Kidney glomerular epithelial cell (primary cell): ENCODE measurements around the gene CRIP2.

Experiments
- DNase-seq: peaks from one replicate; lab custom pipeline; 2025; lab: John Stamatoyannopoulos, UW

Gene CRIP2

DNA sequence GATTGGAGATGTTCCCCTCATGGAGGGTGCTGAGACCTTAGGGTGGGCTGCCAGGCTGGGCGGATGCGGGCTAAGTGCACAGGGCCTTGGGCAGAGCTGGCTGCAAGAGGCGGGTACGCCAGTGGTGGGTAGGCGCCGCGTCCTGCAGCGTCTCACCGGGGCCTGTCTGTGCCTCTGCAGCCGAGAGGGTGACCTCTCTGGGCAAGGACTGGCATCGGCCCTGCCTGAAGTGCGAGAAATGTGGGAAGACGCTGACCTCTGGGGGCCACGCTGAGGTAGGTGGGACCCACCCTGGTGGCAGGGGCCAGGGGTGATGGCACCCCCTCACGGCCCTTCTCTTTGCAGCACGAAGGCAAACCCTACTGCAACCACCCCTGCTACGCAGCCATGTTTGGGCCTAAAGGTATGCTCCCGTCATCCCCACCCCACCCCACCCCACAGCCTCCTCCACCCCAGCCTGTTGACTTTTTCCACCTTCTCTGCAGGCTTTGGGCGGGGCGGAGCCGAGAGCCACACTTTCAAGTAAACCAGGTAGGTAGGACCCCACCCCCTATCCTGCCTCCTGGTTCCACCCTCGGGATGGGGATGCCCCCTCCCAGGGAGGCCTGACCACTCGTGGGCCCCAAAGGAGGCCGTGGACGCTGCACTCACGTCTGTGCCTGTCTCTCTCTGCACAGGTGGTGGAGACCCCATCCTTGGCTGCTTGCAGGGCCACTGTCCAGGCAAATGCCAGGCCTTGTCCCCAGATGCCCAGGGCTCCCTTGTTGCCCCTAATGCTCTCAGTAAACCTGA is 13.6 kb downstream of the CRIP2 start:
- no peak for DNase-seq

DNA sequence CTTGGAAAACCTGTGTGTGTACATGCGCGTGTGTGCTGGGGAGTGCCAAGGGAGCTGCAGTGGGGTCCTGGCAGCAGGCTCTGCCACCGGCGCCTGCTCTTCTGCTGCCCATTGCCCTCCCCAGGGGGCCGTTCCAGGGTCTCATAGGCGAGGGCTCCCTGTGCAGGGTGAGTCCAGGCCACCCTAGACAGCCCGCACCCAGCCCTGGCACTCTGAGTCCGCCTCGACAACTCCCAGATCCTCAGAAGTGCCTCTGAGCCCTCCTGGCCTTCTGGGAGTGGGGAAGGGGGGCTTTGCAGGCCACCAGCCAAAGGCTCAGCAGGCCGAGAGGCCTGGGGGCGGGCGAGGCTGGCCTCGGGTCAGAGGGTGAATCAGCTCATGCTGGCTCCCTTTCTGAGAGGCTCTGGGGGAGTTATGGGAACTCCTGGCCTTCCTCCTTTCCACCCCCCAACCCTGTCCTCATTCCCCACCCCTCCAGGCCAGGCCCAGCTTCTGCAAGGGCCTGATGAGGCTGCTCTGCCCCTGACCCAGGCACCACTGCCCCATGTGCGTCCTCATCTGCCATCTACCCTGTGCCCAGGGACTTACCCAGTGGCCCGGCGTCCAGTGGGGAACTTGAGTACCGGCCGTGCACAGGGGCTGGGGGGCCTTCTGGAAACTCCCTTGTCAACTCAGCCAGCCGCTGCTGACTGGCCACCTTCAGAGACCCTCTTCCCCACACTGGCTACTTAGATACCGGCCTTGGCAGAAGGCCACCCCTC is 14.3 kb downstream of the CRIP2 start:
- DNase-seq: no peak

DNA sequence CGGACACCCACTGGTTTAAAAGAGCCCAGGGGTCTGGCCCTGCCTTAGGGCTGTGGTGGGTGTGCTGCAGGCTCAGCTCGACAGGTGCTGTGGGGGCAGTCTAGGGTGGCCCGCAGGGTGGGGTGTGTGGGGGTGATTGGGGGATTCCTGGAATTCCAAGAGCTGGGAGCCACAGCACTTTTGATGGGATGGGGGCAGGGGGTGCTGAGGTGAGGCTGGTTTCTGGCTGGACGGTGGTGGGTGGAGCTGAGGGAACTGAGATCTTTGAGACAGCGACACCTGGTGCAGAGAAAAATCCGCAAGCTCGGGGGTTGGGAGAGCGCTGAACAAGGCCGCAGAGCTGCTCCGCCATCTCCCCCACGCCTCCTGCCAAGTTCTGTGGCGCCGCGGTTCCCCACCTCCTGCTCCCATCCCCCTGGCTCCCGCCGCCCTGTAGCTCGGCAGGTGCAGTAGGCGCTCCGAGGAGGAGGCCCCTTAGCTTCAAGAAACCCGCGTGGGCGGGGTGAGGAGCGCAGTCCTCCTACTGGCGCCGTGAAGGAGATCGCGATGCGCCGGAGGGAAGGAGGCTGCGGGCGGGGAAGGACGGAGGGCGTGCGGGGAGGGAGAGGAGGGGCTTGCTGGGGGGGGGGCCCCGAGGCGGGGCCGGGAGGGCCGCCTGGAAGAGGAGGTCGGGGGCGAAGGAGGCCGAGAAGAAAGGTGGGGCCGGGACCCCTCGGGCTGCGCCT is 15.1 kb downstream of the CRIP2 start:
- peak; percentile 89 for DNase-seq

DNA sequence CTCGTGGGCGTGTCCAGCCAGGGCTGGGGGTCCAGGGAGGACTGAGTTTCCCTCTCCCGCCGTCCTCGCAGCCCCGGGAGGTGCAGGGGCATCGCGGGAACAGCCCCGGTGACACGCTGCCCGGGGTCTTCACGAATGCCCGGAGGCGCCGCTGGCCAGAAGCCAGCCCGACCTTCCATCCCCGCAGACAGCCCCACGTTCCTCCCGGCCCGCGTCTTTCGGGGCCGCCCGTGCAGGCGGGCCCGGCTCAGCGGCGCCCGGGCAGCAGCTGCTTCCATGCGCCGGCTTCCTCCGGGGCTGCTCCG is 15.6 kb downstream of the CRIP2 start:
- DNase-seq: no peak

DNA sequence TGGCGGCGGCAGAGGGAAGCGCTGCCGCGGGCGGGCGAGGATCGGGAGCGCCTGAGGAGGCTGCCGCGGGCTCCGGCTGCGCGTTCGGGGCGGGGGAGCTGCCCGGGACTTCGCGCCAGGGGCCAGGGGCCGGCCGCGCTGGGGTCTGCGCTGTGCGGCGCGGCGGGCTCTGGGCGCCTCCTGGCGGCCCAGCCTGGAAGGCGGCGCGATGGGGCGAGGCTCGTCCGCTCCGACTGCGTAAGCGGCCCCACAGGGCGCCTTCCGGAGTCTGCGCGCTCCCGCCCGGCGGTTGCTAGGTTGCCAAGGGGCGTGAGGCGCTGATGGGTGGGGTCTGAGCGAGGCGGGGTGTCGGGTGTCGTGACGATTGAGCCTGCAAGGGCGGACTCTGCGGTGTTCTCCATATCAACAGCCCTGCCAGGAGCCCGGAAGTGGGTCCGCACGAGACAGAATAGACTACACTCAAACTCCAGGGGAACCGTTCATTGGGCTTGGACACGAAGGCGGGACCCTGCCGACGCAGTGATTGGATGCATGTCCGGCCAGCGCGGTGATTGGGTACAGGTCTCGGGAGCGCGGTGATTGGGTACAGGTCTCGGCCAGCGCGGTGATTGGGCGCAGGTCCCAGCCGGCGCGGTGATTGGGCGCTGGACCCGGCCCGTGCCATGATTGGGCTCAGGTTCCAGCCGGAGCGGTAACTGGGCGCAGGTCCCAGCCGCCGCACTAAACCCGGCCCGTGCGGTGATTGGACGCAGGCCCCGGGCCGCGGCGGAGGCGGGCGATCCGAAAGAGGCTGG is 16.1 kb downstream of the CRIP2 start, which contains the start of gene TEDC1:
TEDC1 (plus strand) TSS at position 675 of the 794 bp plus-strand sequence. CDS start 130 bp downstream, outside the sequence.
- peak; percentile 100 for DNase-seq

DNA sequence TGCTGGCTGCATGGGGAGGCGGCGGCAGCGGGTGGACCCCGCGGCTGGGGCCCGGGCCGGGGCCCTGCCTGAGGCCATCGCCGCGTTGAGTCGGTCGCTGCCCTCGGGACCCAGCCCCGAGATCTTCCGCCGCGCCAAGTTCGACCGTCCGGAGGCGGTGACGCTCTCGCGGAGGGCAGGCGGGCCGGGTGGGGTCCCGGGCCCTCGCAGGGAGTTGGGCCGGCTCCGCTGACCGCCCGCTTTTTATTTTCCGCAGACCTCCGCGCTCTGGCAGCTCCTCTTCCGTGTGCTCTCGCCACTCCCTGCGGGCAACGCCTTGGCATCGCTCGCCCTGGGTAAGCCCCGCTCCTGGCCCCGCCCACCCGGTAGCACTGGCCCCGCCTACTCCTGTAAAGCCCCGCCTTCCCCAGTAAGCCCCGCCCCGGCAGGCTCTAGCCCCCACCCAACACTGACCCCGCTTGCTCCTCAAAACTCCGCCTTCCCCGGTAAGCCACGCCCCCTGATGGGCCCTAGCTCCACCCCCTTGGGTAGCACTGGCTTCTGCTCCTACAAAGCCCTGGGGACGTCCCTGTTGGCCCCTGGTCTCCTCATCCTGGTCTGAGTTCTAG is 16.8 kb downstream of the CRIP2 start:
- DNase-seq: peak; percentile 44

DNA sequence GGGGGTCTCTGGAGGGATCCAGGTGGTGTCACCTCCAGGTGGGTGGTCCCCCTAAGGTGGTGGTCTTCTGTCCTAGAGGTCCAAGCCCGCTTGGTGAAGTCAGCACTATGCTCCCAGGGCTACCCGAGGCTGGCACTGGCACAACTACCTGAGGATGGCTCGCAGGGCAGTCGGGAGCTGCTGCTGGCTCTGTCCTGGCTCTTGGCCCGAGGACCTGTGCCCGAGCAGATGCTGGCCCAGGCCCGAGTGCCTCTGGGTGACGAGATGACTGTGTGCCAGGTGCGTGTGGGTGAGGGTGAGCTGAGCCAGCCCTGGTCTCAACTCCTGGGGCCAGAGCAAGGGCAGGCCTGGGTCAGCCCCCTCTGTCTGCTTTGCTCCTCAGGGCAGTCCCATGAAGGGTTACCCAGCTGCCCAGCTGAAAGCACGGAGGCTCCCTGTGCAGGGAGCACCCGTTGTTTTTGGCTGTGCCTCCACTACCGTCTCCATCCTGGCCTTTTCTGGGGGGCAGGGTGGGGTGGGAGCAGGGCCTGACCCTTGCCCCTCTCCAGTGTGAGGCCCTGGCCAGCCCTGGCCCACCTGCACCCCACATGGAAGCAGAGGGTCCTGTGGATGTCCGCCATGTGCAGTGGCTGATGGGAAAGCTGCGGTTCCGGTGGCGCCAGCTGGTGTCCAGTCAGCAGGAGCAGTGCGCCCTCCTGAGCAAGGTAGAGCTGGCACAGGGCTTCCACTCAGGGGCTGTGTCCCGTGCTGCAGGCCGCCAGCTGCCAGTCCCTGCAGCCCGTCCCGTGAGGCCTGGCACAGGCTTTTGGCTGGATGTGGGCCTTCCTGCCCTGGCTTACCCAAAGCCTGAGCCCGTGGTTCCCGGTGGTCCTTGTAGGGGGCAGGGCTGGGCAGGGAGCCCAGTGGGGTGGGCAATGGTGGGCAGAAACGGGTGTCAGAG is 17.7 kb downstream of the CRIP2 start:
- DNase-seq: no peak

DNA sequence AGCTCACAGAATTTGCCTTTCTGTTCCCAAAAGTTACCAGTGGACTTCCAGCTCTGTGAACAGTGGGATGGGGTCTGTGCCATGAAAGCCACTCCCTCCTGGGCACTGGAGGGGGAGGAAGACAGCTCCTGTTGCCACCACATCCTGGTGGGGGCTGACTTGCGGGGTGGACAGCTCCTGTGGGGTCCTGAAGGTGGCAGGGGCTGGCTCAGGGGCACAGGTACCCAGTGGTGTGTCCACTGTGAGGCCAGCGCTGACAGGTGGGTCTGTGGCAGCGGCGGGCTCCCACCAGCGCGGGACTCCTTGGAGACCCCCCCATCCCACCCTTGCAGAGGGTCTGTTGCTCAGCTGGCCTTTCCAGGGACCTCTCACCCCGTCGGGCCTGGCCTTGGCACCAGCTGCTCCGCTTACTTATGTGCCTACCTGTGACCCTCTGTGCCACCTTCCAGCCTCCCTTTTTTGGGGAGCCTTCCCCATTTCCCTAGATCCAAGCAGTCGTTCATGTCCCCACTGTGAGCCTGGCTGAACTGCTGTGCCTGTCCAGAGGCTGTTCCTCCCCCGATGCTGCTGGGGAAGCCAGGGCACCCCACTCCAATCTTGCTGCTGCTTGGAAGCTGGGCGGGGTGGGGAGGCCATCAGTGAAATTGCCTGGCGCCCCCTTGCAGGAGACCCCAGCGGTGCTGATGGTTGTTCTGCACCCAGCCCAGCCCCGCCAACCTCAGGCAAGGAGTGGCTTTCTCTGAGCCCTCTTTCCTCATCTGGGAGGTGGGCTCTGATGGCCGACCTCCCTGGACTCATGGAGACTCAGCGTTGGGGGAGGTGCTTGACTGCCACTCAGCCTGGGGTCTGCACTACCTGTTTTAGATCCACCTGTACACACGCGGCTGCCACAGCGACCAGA is 18.6 kb downstream of the CRIP2 start:
- no peak for DNase-seq

DNA sequence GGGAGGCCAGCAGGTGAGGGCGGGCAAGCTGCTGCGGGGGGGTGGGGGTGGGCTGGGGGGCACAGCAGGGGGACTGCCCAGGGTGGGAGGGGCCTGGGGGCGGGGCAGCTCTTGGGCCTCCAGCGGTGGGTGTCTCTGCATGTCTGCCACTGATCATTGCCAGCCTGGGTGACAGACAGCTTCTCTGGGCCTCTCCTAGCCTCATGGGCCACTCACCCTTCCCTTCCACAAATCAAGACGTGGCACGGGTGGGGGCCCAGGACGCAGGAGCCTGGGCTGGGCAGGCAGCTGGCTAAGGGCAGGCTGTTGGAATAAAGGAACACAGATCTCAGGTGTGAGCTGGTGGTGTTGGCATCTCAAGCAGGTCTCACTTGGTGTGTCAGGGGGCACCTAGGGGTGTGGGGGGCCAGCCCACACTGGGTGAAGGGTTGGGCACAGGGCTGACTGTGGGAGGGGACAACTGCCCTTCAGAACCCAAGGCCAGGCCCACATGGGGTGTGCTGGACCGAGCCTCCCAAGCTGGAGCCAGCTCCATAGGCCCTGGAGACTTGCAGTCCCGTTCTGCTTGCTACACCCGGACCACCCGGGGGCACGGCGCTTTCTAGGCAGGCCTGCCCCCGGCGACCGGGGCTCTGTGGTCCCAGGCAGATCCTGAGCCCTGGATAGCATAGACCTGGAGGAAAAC is 19.4 kb downstream of the CRIP2 start:
- DNase-seq: no peak

DNA sequence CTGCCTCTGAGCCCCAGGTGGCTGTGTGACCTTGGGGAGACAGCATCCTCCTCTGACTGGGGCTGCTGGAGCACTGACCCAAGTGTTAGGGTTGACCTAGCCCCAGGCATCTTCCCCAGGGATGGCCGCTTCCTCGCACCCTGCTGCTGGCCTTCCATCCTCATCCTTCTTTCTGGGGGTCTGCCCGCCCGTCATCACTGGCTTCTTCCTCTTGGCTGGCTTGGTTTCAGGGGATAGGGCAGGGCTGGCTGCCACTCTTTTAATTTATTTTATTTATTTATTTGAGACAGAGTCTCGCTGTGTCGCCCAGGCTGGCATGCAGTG is 19.9 kb downstream of the CRIP2 start:
- no peak for DNase-seq

DNA sequence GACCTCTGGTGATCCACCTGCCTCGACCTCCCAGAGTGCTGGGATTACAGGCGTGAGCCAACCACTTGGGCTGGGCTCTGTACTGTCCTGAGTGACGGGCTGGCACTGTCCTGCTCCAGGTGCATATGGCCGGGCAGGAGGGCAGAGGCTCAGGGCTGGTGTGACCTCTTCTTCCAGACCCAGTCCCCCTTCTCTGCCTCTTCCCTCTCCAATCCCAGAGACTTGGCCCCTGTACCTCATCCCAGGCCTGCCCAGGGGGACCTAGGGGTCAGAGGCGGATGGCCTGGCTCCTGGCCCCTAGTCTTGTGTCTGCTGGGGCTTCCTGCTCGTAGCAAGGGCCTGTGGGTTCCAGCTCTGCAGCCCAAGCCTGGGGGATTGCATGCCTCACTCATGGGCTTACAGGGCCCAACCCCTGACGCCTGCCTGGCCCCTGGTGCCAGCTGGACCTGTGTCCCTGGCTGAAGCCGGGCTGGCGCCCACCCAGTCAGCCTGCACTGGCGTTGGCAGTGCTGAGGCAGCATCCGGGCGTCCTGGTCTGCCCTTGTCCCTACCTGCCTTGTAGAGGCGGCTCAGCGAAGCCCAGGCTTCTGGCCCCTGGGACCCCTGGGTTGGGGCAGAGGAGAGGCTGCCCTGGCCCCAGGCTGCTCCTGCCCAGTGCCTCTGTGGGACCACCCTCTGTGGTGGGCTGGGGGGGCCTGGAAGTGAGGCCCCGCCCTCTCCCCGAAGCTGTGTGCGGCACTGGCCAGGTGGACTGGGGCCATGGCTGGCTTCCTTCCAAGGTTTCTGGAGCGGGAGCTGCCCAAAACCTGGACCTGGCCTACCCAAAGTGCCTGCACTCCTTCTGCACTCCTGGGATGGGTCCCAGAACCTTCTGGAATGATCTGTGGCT is 20.7 kb downstream of the CRIP2 start:
- DNase-seq: no peak

DNA sequence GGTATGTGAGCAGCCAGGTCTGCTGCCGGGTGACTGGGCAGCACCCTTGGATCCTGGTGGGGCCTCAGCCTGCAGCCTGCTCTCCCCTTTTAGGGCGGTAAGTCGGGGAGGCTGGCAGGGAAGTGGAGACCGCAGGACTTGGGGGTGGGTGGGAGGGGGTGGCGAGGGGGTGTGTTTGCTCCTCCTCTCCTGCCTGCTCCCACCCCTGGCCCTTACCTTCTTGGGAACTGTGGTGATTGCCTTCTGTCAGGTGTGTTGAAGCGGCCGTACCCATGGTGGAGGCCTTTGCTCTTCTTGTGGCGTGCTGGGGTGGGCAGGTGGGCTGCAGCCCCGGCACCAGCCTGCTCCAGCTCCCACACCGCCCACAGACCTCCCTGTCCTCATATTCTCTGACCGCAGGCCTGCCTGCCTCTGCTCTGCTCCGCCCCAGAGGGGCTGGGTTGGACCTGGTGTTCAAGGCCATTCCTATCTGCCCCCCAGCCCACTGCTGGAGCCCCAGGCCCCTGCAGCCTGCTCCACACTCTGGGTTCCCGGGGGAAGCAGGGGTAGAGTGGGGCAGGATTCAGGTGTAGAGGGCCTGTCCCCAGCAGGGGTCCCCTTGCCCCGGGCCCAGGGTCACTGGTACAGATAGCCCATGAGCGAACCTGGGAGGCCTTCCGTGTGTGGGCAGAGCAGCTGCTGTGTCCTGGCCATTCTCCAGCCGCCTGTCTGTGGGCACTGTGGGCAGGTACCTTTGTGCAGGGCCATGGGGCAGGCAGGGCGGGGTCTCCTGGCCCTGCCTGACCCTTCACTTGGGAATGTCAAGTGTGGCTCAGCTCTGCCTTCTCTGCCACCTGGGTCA is 21.6 kb downstream of the CRIP2 start:
- DNase-seq: no peak

DNA sequence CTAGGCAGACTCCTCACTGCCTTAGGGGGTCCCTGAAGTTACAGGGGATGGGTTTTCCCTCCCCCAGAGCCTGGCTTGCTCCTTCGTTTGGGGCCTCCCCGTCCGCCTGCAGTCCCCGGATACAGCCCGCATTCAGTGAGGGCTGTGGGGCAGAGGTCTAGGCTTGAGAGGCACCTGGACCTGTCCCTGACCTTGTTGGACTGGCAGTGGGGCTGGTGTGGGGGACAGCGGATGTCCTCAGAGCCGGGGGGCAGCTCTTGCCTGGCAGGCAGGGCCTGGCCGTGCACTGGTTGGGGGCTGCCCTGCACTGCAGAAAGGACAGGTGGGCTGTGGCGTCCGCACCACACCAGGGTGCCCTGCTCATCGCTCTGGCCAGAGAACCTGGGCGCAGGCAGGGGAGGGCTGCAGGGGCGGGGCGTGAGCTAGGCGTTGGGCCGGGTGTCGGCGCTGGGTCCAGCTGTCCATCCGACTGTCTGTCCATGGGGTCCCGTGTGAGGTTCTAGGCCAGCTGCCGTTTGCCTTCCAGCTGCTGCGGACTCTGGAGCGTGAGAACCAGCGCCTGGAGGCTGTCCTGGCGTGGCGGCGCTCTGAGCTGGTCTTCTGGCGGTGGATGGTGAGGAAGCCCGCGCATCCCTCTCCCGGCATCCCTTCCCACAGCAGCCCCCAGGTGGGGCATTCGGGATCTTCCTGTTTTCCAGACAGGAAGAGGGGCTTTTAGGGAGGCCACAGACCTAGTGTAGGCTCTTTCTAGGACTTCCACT is 22.4 kb downstream of the CRIP2 start:
- DNase-seq: no peak

DNA sequence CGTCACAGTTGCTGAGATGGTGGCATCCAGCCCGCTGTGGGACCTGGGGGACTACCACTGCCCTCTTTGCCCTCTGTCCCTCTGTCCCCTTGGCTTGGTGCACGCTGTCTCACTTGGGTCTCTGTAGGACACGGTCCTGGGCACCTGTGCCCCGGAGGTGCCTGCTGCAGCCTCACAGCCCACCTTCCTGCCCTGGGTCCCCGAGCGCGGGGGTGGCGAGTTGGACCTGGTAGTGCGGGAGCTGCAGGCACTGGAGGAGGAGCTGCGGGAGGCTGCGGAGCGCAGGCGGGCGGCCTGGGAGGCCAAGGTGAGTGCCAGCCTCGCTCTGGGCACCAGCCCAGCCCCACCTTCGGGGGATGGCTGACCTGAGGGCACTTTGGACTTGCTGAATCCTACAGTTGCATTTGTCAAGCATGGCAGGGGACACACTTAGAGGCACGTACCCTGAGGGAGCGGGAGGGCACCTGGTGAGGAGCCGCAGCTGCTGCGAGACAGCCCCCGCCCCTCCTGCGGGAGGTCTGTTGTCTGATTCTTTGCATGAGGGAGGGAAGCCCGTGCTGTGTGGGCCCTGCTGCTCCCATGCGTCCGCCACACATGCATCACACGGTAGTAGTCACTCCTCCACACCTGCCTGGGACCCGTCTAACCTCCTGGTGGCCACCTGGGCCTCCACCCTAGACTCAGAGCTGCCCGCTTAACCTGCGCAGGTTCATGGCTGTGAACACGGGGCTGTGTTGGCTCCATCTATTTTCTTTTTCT is 23.2 kb downstream of the CRIP2 start:
- no peak for DNase-seq

DNA sequence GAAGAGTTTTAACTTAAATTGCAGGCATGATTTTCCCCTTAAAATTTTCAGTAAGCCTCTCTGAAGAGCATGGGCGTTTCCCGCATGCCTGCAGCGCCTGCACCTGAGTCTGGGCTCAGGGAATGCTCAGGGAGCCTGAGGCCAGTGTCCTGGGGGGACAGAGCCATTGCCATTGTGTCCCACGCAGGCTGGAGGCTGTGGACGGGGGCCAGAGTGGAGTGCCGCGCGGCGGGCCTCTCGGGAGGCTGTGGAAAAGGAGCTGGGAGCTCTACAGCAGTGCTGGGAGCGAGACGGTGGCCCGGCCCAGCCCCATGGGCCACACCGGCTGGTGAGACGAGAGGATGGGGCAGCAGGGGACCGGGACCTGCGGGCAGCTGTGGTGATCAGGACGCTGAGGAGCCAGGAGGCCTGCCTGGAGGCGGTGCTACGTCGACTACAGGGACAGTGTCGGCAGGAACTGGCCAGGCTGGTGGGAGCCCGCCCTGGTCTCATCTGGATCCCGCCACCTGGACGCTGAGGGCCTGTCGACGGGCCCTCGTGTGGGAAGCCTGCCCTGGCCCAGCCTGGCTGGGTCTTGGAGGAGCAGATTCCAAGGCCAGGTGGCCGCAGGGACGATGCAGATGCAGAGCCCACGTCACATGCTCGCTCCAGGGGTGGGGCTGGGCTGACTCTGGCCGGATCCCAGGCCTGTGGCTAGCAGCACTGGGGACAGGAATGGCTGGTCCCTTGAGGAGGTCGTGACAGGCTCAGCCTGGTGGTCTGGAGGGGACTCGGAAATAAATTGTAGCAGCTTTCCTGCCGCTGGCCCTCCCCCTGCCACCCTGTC is 24.0 kb downstream of the CRIP2 start:
- no peak for DNase-seq
